Measurements from ENCODE around the gene CKS1B. TPM values are rescaled to one million over a fixed set of nuclear protein-coding genes. Genes with fewer than 3 reads are reported as not detected.

Gene CKS1B
- total RNA-seq (2011; cell fraction: chromatin; rRNA removed; ENCODE audit: low replicate concordance) = 61.9 and 74.9 TPM in 2 replicates
- total RNA-seq (2011; cell fraction: nucleolus; rRNA removed) = 70.0 and 71.3 TPM in 2 replicates
- 120 and 182 TPM in 2 replicates for total RNA-seq (2011; cell fraction: nucleoplasm; rRNA removed)
- total RNA-seq (2014; rRNA removed) (215 and 262 TPM in 2 replicates), total RNA-seq (2014; rRNA removed; fragmentation: Illumina TruSeq; extraction: Trizol) (364 and 410 TPM in 2 replicates), total RNA-seq (2015; rRNA removed; fragmentation: Illumina TruSeq; extraction: Trizol) (269 and 292 TPM in 2 replicates), total RNA-seq (2021) (256 and 270 TPM in 2 replicates), polyA plus RNA-seq (2011; rRNA removed) (754 and 835 TPM in 2 replicates), polyA plus RNA-seq (2014; fragmentation: Illumina TruSeq; extraction: Trizol) (611 and 624 TPM in 2 replicates), polyA plus RNA-seq (2014; fragmentation: Nextera tagmentation; extraction: Ambion mirVana) (1,000 to 10,000 TPM; 1,039 to 1,103 TPM), polyA plus RNA-seq (2014; rRNA removed) (460 and 477 TPM in 2 replicates), polyA minus RNA-seq (2011; rRNA and poly(A)+ RNA removed) (383 and 393 TPM in 2 replicates), Bru-seq, nascent RNA (percentile 97 among the genes with signal in this experiment), BruChase-seq, experiment 1, labeled RNA remaining after a 2-hour chase (percentile 96 among the genes with signal in this experiment), BruChase-seq, experiment 2, labeled RNA remaining after a 6-hour chase (percentile 95 among the genes with signal in this experiment)
- polyA plus RNA-seq (2011; cell fraction: cytosol; rRNA removed) = 831 and 1,136 TPM in 2 replicates
- polyA plus RNA-seq (2011; cell fraction: nucleus; rRNA removed) = 223 and 387 TPM in 2 replicates
- 544 and 581 TPM in 2 replicates for polyA plus RNA-seq (2012)
- 80.9 and 85.6 TPM in 2 replicates for polyA minus RNA-seq (2011; cell fraction: cytosol; rRNA and poly(A)+ RNA removed)
- polyA minus RNA-seq (2011; cell fraction: nucleus; rRNA and poly(A)+ RNA removed) = 24.2 and 63.2 TPM in 2 replicates
- long read RNA-seq, experiment 1, transcript CKS1B-204 (2 exons, 1,166 nt) = minor isoform, 183 of 646 reads
- long read RNA-seq, experiment 1, transcript CKS1B-203 (3 exons, 912 nt) = minor isoform, 16 of 646 reads
- long read RNA-seq, experiment 1, transcript CKS1B-201 (3 exons, 759 nt) = major isoform, 385 of 646 reads
- long read RNA-seq, experiment 1, partial matches to known transcripts = 57 of 646 reads
- long read RNA-seq, experiment 1, other reads (novel, unspliced or antisense) = 5 of 646 reads
- long read RNA-seq, experiment 2, transcript CKS1B-203 (3 exons, 912 nt) = minor isoform, 16 of 250 reads
- long read RNA-seq, experiment 2, transcript CKS1B-201 (3 exons, 759 nt) = major isoform, 161 of 250 reads
- long read RNA-seq, experiment 2, partial matches to known transcripts = 32 of 250 reads
- long read RNA-seq, experiment 2, other reads (novel, unspliced or antisense) = 39 of 250 reads
- long read RNA-seq, experiment 3, transcript CKS1B-204 (2 exons, 1,166 nt) = minor isoform, 83 of 442 reads
- long read RNA-seq, experiment 3, transcript CKS1B-201 (3 exons, 759 nt) = major isoform, 337 of 442 reads
- long read RNA-seq, experiment 3, transcript CKS1B-203 (3 exons, 912 nt) = minor isoform, 13 of 442 reads
- long read RNA-seq, experiment 3, partial matches to known transcripts = 0 of 442 reads
- long read RNA-seq, experiment 3, other reads (novel, unspliced or antisense) = 9 of 442 reads

- intact Hi-C loops (cut with micrococcal nuclease) = loop anchor here (1.0 to 5.0 kb wide), 2 partner anchors 27 to 88 kb away; partner anchors contain the start of gene EFNA4
- H3K4me3 ChIP-seq = peak within 1 kb of the TSS; percentile 66
- FAIRE-seq (peak; percentile 99), ATAC-seq (peak; percentile 83), DNase-seq (ENCODE audit: extremely low read depth in 1 of 4, low spot score in 3 of 4) (peak; percentile 94 to 99 (median 97))
- peak within 1 kb of the TSS; percentile 81 for H2AFZ ChIP-seq (ENCODE audit: low read depth, low read length)
- peak within 1 kb of the TSS; percentile 96 to 97 for H3K9ac ChIP-seq (ENCODE audit: insufficient read depth in 1 of 2, low read depth in 2 of 2, low read length in 2 of 2)
- no peaks in the 10 kb centered on the region for H4K20me1 ChIP-seq (replicated peaks; ENCODE audit: control insufficient read depth, insufficient read depth, low read length)
- H3K4me2 ChIP-seq (ENCODE audit: insufficient read depth, low read length) = peak within 1 kb of the TSS; percentile 98
- H3K9me3 ChIP-seq (replicated peaks; ENCODE audit: control insufficient read depth, insufficient read depth, low read depth, low read length) = no peaks in the 10 kb centered on the region
- ChIA-PET CTCF (ENCODE audit: low intra/inter-chr PET ratio) (interaction anchor here (0.6 to 2.3 kb wide), 4 partner anchors 25 to 88 kb away, joined by 3 to 11 read pairs (median 3); no protein-coding TSS in a partner anchor), POLR2A (interaction anchor here (0.6 to 8.3 kb wide), 16 partner anchors 9 to 107 kb away, joined by 3 to 80 read pairs (median 4); partner anchors contain the start of genes FLAD1, LENEP, PBXIP1 and PMVK)
- H3K36me3 ChIP-seq (ENCODE audit: control insufficient read depth, insufficient read depth, low read length) = peaks cover 34% of the 10 kb centered on the region
- peaks cover 45 to 50% of the 10 kb centered on the region in 2 experiments for H3K4me1 ChIP-seq (replicated peaks in 1 of 2; ENCODE audit: control insufficient read depth in 2 of 2, insufficient read depth in 2 of 2, low read length in 2 of 2)
- H3K9me1 ChIP-seq (ENCODE audit: control insufficient read depth, insufficient read depth, low read length) = no peaks in the 10 kb centered on the region
- under 1% methylated on average over 47 of the region's 47 CpGs for WGBS (ENCODE audit: insufficient coverage, low coverage, missing lambda C conversion rate)
- in situ Hi-C loops (cut with MboI) = no loop called here
- H3K79me2 ChIP-seq (ENCODE audit: control insufficient read depth, insufficient read depth, low read length) = peaks cover 80% of the 10 kb centered on the region
- no TSS peak for BruUV-seq (replicated peaks)
- no peaks in the 10 kb centered on the region; a peak in 1 of 5 replicates for H3K27me3 ChIP-seq (ENCODE audit: control insufficient read depth in 2 of 2, insufficient read depth in 2 of 2, low read length in 2 of 2)
- H3K27ac ChIP-seq (ENCODE audit: extremely low read depth, low read depth, low read length) = peak within 1 kb of the TSS; percentile 99
- TF ChIP-seq ZNF134 (CRISPR knock-in tag; conservative IDR thresholded peaks at IDR 0.05) (no peak), ZFP36 (IDR thresholded peaks at IDR 0.05; ENCODE audit: low read depth, low read length, partially characterized antibody) (no peak), KAT7 (CRISPR knock-in tag; IDR thresholded peaks at IDR 0.05; ENCODE audit: borderline replicate concordance) (0 out of 2 replicates have a peak, but pooled peaks have one; percentile 19), CBFA2T2 (conservative IDR thresholded peaks at IDR 0.05) (no peak), GTF2B (IDR thresholded peaks at IDR 0.05; ENCODE audit: extremely low read depth, insufficient read length) (peak; percentile 19), ZBTB1 (CRISPR knock-in tag; IDR thresholded peaks at IDR 0.05; ENCODE audit: borderline replicate concordance, low read depth) (0 out of 2 replicates have a peak, but pooled peaks have one; percentile 56), RBM17 (IDR thresholded peaks at IDR 0.05; ENCODE audit: borderline replicate concordance, low read depth, low read length) (no peak), KHSRP (IDR thresholded peaks at IDR 0.05) (no peak), ZBTB26 (CRISPR knock-in tag; IDR thresholded peaks at IDR 0.05) (peak; percentile 76; the same call in 1 of the 2 replicates), RCOR1 (IDR thresholded peaks at IDR 0.05; ENCODE audit: borderline replicate concordance in 1 of 2, low read depth in 2 of 2, low read length in 2 of 2) (no peak), SNRNP70 (optimal IDR thresholded peaks at IDR 0.05; ENCODE audit: low read depth, low read length) (no peak)
These were observed at the start of gene CKS1B for GRCh38 chr1:154974102-154974807. Gene CKS1B, plus strand, starts transcription at chr1:154974681. Its CDS starts 65 bp downstream, at chr1:154974746.
